Gastroesophageal sphincter (tissue), 3 donors: ENCODE results near the gene SYT15.

Experiments used
- CTCF ChIP-seq, 4 experiments: fragments of 200-600 bp in 2 of 4; fragments of 450-650 bp in 2 of 4; sonication (generic) in 1 of 4; IDR thresholded peaks; one replicate each; pipeline ENCODE4 v1.5.1; 2017 to 2019; ENCODE audit warnings: antibody characterized with exemption in 4 of 4, mild to moderate bottlenecking in 2 of 4, moderate library complexity in 2 of 4
- EP300 ChIP-seq: sonication (generic); formaldehyde crosslinking; IDR thresholded peaks from one replicate; pipeline ENCODE4 v1.6.1; 2017; ENCODE audit warnings: antibody characterized with exemption, mild to moderate bottlenecking
- POLR2A ChIP-seq, 2 donors: fragments of 450-650 bp; IDR thresholded peaks; one replicate each; pipeline ENCODE4 v1.6.1; 2017; ENCODE audit warnings: antibody characterized with exemption in 2 of 2, mild to moderate bottlenecking in 2 of 2, moderate library complexity in 1 of 2
- POLR2AphosphoS5 ChIP-seq: sonication (generic); formaldehyde crosslinking; IDR thresholded peaks from one replicate; pipeline ENCODE4 v1.6.1; 2017; ENCODE audit warnings: antibody characterized with exemption

DNA sequence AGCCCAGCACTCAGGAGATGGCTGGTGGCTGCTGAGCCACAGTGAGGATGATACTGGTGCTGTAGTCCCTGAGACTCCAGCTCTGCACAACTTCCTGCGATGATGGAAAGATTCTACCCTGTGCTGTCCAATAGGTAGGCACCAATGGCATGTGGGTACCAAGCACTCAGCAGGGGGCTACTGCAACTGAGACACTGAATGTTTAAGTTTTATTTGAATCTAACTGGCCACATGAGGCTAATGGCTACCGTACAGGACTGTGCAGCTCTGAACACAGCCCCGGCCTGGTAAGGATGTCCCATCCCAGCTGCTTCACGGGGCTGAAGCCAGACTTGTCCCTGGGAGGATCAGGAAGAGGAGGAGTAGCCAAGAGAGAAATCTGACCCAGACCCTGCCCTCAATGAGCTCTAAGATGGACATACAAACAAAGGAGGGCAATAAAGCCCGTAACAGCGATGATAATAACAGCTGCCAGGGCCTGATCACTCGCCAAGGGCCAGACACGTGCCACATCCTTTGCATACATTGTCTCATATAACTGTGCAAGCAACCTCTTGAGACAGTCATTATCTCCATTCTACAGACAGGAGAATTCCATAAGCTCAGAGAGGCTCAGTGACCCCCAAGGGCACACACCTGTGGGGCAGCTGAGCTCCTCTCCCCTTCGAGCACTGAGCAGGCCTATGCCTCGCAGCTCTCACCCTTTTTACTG lies 26.2 kb upstream of the SYT15 start:
- TF ChIP-seq POLR2A (IDR thresholded peaks at IDR 0.05) (no peak), CTCF (IDR thresholded peaks at IDR 0.05) (no peak), POLR2AphosphoS5 (no peak), EP300 (no peak)
